OCI-M1 (cell line): ENCODE results near the gene FBXL20.
"Not testable (repeated sequence)": the region's sequence is repeated elsewhere in the genome, so short reads cannot be mapped to it uniquely, and the experiment has no call there.

ENCODE experiments used
- DNase-seq: peaks from one replicate; lab custom pipeline; 2025; lab: John Stamatoyannopoulos, UW

Gene FBXL20

DNA sequence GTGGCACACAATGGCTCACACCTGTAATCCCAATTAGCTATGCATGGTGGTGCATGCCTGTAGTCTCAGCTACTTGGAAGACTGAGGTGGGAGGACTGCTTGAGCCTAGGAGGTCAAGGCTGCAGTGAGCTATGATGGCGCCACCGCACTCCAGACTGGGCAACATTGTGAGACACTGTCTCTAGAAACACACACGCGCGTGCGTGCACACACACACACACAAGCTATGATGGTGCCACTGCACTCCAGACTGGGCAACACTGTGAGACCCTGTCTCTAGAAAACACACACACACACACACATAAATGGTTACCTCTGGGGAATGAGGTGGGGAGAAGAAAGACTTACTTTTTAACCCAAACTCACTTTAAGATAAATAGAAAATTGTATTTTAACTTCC, 16.4 kb downstream of the FBXL20 start:
- no peak for DNase-seq

- no peak for DNase-seq
Measured at GRCh38 chr17:39380144-39380543, 21.3 kb downstream of the FBXL20 start.

- DNase-seq = no peak
Measured at GRCh38 chr17:39376434-39376833, 25.0 kb downstream of the FBXL20 start.

DNA sequence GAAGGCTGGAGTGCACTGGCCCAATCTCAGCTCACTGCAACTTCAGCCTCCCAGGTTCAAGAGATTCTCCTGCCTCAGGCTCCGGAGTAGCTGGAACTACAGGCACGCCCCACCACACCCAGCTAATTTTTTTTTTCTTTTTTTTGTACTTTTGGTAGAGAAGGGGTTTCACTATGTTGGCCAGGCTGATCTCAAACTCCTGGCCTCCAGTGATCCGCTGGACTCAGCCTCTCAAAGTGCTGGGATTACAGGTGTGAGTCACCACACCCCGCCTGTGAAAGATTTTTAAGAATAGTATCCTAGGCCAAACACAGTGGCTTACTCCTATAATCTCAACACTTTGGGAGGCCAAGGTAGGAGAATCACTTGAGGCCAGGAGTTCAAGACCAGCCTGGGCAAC, 33.6 kb downstream of the FBXL20 start:
- DNase-seq = not testable (repeated sequence)

DNA sequence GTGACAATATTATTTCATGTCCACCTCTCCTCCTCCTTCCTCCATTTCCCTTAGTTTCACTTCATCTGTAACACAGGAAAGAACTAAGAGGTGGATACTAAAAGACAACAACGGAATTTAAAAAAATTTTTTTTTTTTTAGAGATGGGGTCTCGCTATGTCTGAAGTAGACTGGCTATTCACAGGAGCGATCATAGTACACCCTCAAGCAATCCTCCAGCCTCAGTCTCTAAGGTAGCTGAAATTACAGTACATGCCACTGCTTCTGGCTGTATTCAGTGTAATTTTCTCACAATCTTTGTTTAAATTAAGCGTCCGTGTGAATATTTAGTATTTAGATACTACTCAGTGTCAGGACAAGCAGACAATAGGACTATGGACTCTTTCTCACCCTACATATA, 35.6 kb downstream of the FBXL20 start:
- DNase-seq = peak; percentile 35

GRCh38 chr17:39365242-39365641, 36.2 kb downstream of the FBXL20 start:
- DNase-seq = peak; percentile 35

DNA sequence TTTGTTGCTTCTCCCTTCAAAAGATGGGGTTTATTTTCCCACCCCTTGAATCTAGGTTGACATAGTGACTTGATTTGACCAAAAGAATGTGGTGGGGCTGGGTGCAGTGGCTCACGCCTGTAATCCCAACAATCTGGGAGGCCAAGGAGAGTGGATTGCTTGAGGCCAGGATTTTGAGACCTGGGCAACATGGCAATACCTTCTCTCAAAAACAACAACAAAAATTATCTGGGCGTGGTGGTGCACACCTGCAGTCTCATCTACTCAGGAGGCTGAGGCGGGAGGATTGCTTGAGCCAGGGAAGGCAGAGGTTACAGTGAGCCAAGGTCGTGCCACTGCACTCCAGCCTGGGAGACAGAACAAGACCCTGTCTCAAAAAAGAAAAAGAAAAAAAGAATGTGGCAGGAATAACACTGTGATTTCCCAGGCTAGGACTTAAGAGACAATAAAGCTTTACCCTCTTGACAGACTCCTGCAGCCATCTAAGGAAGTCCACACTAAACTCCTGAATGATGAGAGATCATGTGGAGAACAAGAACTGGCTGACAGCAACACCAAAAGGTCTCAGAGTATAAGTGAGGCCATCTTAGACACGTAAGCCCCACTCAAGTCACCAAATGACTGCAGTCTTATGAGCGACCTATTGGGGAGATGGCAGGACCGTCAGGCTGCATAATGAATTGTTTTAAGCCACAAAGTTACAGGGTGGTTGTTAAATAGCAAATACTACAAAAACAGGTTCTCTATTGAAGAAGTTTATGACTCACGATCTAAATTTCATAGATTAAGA, 37.0 kb downstream of the FBXL20 start:
- DNase-seq = no peak

- no peak for DNase-seq
Measured at GRCh38 chr17:39361064-39361463, 40.4 kb downstream of the FBXL20 start.

DNA sequence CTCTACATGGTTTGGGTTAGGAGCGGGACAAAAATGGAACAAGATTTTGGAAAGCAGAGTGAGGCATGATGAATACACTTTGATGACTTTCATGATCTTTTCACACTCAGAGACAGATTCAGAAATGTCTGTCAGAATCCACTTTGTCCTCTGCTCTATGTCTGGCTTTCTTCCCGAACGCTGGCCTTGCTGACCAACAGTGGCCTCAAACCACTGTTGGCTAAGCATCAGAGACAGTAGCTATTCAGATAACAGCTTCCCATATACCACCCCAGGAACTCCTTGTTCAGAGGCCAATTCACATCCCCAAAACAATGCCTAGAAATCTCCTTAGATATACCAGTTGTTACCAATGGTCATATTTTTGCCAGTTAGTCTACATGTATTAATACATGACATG, 40.9 kb downstream of the FBXL20 start:
- peak; percentile 28 for DNase-seq

GRCh38 chr17:39359994-39360393, 41.4 kb downstream of the FBXL20 start:
- no peak for DNase-seq

DNA sequence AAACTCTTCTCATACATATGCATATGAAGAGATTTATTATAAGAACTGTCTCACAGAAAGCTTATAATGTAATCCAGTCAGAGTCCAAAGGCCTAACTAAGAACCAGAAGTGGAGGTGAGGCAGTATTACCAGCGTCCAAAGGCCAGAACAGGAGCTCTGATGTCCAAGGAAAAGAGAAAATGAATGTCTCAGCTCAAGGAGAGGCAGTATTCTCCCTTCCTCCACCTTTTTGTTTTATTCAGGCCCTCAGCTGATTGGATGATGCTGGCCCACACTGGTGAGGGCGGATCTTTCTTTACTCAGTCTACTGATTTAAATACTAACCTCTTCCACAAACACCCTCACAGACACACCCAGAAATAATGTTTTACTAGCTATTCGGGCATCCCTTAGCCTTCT, 43.4 kb downstream of the FBXL20 start:
- DNase-seq = no peak

GRCh38 chr17:39357488-39357887, 43.9 kb downstream of the FBXL20 start:
- DNase-seq = no peak

GRCh38 chr17:39352986-39353385, 48.4 kb downstream of the FBXL20 start:
- DNase-seq = no peak

GRCh38 chr17:39352511-39352910, 48.9 kb downstream of the FBXL20 start:
- DNase-seq = peak; percentile 80

- DNase-seq = no peak
Measured at GRCh38 chr17:39351508-39351907, 49.9 kb downstream of the FBXL20 start.

GRCh38 chr17:39349246-39349645, 52.2 kb downstream of the FBXL20 start:
- DNase-seq = no peak

DNA sequence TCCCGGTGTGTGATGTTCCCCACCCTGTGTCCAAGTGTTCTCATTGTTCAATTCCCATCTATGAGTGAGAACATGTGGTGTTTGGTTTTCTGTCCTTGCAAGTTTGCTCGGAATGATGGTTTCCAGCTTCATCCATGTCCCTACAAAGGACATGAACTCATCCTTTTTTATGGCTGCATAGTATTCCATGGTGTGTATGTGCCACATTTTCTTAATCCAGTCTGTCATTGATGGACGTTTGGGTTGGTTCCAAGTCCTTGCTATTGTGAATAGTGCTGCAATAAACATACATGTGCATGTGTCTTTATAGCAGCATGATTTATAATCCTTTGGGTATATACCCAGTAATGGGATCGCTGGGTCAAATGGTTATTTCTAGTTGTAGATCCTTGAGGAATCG, 54.6 kb downstream of the FBXL20 start:
- not testable (repeated sequence) for DNase-seq

GRCh38 chr17:39341541-39341940, 59.9 kb downstream of the FBXL20 start:
- DNase-seq = no peak

DNA sequence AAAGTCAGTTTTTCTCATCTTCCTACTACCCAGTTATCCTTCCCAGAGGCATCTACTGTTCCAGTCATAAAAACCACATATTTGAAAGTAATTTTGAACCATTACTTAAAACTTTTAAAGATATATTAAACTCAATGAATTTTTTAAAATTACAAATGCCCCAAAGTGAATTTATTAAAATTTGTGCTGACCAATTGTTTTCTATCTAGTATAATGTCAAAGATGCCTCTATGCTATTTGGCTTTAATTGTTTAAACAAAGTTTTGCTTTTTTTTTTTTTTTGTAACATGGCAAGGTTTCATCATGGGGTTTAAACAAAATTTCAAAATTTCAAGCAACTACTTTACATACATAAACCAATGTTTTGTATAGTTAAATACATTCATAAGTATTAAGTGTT, 60.7 kb downstream of the FBXL20 start:
- DNase-seq = no peak

DNA sequence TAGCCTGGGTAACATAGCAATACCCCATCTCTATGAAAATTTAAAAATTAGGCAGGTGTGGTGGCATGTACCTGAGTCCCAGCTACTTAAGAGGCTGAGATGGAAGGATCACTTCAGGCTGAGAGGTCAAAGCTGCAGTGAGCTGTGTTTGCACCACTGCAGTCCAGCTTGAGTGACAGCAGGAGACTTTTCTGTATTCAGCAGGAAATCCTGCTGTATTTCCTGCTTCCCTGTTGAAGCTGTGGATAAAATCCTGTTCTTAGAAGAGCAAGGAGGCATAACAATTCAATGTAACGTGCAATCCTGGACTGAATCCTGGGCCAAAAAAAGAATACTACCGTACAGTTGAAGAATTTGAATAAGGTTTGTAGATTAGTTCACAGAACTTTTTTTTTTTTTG, 62.2 kb downstream of the FBXL20 start:
- no peak for DNase-seq

- not testable (repeated sequence) for DNase-seq
Measured at GRCh38 chr17:39337649-39338048, 63.8 kb downstream of the FBXL20 start.

GRCh38 chr17:39335704-39336223, 65.7 kb downstream of the FBXL20 start:
- peak; percentile 89 for DNase-seq

- not testable (repeated sequence) for DNase-seq
Measured at GRCh38 chr17:39334008-39334744, 67.2 kb downstream of the FBXL20 start.
